IPS-NIHi7 (cell line): ENCODE data around the gene CSNK1G2.

Source experiments
- DNase-seq: peaks from one replicate; pipeline ENCODE4 v3.0.0; 2012; ENCODE audit warnings: mixed read lengths; ENCODE audit errors: extremely low spot score

The CSNK1G2 gene

DNA sequence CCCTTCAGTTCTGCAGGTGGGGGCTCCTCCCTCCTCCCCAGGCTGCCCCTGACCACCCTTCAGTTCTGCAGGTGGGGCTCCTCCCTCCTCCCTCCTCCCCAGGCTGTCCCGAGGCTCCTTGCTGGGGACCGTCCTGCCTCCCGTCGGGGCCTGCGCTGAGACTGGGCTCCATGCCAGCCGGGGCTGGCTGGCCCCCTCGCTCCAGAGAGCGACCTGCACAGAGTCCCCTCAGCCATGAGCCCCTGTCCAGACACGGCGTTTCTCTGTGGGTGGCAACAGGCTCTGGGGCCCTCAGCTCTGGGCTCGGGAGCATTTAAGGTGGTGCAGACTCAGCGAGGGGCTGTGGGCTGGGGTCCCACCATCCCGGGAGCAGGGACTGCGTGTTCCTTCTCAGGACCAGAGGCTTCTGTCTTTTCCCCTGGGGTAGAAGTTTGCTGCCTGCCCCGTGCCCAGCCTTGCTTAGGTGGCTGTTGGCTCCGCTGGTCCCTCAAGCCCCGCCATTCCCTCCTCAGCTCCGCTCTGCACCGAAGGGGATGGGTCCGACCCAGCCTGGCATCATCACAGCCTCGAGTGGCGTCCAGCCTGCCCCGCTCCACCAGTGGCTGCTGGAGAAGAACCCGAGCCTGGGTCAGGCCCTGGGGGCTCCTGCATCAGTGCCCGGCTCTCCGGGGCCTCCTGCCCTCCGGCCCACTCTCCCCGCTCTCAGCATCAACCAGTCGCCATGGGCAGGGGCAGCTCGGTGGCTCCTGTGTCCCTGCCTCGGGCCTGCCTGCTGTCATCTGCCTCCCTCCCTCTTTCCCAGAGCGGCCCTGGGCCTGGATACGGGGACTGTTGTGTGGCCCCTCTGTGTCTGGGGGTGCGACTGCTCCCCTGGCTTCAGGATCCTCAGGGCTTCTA is 27.6 kb downstream of the CSNK1G2 start:
- DNase-seq, result no peak

DNA sequence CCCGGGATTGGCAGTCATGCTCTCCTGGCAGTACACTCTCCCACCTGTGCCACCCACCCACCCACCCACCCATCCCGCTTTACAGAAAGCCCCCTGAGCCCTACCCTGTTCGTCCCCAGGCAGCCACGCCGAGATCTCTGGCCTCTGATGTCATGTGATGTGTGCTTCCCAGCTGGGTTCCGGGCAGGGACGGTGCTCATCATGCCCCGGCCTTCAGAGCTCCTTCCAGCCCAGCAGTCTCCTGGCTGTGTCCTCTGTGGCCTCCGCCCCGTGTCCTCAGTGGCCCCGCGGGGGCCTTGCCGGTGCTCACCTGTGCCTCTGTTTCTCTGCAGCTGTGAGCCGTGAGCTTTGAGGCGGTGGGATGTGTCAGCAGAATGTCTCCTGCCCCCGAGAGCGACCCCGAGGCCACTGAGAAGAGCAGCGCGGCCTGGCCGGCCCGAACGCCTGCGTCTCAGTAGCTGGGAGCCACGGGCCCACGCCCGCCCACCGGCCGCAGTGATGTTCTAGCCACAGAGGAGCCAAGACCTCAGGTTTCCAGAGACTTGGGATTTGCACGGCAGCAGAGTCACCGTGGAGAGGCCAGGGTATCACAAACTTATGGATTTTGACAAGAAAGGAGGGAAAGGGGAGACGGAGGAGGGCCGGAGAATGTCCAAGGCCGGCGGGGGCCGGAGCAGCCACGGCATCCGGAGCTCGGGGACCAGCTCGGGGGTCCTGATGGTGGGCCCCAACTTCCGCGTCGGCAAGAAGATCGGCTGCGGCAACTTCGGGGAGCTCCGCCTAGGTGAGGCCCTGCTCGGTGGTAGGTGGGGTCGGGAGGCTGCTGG is 28.4 kb downstream of the CSNK1G2 start:
- no peak for DNase-seq

DNA sequence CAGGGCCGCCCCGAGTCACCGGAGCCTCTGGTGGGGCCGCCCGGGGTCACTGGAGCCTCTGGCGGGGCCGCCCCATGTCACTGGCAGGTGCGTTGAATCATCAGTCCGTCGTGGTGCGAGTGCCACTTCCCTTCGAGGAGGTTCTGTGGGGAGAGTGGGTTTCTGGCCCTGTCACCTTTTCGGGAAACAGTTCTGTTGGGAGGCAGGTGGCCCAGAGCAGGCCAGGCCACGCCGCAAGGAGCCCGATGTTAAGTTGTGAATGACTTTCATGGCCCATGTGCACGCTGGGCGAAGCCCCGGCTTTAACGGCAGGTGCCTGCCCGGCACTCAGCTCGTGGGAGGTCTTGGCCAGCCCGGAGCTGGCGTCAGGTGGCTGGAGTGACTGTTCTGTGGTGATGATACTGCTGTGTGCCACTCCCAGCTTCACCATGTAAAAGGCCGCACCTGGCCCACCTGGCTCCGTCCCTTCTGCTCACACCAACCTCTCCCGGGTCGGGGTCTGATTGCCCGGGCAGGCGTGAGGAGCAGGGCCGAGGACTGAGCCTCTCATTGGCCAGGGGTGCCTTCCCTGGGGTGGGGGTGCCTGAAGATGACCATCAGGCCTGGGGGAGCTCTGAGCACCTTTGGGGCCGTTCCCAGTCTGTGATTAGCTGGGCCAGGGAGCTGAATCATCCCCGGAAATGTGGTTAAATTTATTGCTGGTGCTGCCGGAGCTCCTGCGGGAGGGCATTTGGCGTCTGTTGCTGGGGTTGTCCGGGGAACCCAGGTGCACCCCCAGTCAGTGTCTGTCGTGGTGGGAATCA is 29.2 kb downstream of the CSNK1G2 start:
- no peak for DNase-seq

- no peak for DNase-seq
These were observed 30.0 kb downstream of the CSNK1G2 start for GRCh38 chr19:1970806-1971502.

- no peak for DNase-seq
These were observed 33.6 kb downstream of the CSNK1G2 start for GRCh38 chr19:1974381-1975161.

- no peak for DNase-seq
These were observed 34.1 kb downstream of the CSNK1G2 start for GRCh38 chr19:1975162-1975480.

DNA sequence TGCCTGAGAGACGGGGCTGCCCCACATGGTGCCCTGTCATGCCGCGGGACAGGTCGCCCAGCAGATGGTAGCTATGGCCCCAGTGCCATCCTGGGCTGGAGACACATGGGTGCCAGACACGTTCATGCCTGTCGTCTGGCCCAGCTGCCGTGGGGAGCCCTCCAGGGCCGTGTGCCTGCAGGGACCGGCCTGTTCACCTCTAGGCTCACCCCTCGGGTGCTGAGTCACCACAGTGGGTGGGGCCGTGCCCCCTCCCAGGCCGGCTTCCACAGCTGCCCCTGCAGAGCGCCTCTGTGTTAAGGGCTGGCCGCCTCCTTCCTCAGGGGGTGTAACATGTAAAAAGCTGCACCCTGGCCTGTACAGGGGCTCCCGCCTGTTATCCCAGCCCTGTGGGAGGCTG is 36.1 kb downstream of the CSNK1G2 start:
- DNase-seq, result no peak

- no peak for DNase-seq
These were observed 37.4 kb downstream of the CSNK1G2 start for GRCh38 chr19:1978346-1978894.

- no peak for DNase-seq
These were observed 38.0 kb downstream of the CSNK1G2 start for GRCh38 chr19:1979017-1979416.

DNA sequence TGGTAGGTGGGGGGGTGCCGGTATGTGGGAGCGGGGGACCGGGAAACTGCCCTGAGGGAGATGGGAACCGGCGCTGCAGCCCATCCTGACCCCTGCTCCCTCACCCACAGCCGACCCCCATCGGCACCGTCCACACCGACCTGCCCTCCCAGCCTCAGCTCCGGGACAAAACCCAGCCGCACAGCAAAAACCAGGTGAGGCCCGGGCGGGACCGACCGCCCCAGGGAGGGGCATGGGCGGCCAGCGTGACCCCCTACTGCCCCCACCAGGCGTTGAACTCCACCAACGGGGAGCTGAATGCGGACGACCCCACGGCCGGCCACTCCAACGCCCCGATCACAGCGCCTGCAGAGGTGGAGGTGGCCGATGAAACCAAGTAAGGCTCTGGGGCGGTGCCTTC is 38.7 kb downstream of the CSNK1G2 start:
- DNase-seq, result no peak

DNA sequence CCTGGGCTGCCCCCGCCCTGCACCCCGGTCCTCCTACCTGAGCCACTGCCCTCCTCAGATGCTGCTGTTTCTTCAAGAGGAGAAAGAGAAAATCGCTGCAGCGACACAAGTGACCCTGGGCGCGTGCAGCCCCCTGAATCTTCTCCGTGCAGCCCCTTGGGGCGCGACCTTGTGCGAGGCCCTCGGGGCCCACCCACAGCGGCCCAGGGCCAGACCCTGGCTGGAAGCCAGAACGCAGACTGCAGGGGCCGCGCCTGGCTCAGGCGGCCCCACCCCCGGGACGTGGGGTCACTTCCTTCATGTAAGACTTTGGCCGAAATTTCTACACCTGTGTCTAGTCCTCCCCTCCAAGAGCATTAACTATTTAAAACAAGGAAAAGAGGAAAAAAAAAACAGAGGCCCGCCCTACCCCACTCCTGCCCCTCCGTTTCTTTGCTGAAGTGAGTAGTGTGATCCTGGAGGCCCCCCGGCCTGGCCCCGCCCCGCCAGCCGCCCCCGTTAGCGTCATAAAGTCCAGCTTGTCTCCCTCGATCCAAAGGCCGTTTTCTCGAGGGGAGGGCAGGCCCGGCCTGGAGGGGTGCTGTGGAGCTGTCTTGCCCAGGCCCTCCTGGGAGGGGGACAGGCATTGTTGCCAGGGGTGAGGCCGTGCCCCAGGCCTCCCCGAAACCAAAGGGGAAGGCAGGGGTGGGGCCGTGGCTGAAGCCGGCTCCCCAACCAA is 39.3 kb downstream of the CSNK1G2 start:
- no peak for DNase-seq

DNA sequence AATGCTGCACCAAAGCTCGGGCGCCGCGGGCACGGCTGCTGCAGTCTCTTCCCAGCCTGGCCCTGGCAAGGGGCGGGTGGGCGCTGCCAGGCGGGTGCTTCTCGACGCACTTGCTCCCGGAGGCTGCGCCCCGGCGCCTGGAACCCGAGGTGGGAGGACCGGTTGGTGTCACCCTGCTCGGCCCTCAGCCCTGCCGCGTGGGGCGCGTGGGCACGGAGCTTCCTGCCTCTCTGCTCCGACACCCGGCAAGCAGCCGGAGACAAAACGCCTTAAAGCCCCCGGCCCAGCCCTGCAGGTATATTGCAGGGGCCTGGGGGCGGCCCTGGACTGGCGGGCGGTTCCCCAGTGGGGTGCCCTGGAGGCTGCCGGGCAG is 39.8 kb downstream of the CSNK1G2 start:
- DNase-seq, result no peak

GRCh38 chr19:1981253-1981652 is 40.3 kb downstream of the CSNK1G2 start:
- DNase-seq, result no peak

DNA sequence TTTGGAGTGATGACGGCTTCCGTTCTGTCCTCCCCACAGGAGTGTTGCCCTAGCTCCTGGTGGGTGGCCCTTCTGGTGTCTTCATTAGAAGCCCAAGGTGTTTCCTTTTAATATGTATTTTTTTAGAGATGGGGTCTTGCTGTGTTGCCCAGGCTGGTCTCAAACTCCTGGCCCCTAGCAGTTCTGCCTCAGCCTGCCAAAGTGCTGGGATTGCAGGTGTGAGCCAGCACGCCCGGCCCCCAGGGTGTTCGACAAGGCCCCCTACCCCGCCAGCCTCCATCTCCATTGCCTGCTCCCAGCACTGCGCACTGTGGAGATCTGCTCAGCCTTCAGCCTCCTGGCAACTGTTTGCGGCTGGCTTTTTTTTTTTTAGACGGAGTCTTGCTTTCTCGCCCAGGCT is 43.4 kb downstream of the CSNK1G2 start:
- no peak for DNase-seq

DNA sequence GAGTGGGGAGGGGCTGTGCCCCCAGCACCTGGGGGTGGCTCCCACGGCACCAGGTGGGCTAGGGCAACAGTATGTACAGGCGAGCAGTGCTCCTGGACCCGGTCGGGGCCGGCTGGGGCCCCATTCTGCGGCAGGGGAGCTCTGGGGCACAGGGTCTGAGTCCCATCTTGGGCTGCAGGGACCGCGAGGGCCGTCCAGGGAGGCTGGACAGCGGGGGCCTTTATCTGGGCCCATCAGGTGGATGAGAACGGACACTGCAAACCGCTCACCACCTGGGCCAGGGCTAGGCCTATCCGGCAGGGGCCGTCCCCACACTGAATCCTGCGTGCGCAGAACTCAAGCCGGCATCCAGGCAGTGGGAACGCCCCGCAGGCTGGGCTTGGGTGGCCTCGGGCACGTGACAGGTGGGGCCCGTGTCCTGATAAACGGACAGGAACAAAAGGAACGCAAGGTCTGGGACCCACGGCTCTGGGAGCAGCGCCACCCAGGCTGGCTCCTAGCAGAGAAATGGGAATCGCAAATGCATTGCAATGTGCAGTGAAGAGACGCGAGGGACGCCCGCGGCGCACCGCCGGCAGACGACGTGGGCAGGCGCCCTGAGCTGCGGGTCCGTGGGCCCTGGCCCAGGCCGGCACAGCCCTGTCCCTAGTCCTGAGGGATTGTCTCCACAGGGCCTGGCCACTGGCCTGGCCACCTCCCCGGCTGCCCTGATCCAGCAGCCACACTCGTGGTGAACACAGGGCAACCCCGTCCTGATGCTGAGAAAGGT is 44.8 kb downstream of the CSNK1G2 start:
- DNase-seq, result no peak

- DNase-seq, result no peak
These were observed 45.6 kb downstream of the CSNK1G2 start for GRCh38 chr19:1986357-1987162.

DNA sequence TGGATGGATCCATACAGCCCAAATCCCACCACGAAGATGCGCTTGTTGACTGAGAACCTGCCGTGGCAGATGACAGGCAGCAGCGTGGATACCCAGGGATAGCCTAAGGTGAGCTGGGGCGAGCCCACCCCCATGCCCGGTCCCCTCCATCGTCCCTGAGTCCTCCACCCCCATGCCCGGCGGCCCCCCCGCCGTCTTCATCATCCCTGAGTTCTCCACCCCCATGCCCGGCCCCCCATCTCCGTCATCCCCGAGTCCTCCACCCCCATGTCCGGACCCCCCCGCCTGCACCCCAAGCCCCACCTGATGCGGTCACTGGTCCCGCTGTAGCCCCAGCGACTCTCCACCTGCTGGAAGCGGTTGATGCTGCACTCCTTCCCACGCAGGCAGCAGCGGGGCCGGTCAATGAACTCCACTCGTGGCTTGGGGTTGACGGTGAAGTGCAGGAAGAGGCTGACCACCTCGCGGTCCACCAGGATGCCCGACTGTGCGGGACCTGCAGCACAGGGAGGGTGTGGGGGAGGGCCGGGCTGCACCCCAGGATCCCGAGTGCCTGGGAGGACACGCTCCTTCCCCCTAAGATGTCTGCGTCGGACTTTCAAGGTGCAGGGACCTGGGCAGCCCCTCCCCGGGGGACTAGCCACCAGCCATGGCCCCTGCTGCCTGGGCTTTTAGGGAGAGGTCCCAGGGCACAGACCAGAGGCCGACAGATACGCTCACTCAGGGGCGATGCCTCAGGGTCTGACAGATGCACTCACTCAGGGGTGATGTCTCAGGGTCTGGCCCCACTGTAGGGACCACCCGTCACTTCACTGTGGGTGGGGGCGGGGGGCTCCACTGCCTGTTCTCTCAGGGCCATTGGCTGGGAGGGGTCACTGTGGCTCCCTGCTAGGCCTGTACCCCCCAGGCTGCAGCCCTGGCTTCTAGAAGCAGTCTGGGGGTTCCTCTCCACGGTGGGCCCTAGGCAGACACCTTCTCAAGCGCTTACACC is 46.5 kb downstream of the CSNK1G2 start:
- DNase-seq, result no peak
